Karpas-422 (cell line): Measurements from ENCODE around the gene PBX1. TPM values are rescaled to one million over a fixed set of nuclear protein-coding genes. Genes with fewer than 3 reads are reported as not detected.

Experiments
- DNase-seq: peaks from one replicate; pipeline ENCODE4 v3.0.0-alpha.2; 2015
- H2AFZ ChIP-seq: fragments of 200-600 bp; sonication (generic); 2 replicates; pipeline ENCODE4 v1.6.1; 2014; ENCODE audit warnings: antibody characterized with exemption, low read length, mixed read lengths
- H3K27ac ChIP-seq: fragments of 200-600 bp; sonication (generic); 2 replicates; pipeline ENCODE4 v1.5.1; 2014; ENCODE audit warnings: mild to moderate bottlenecking, low read length, moderate library complexity
- H3K27me3 ChIP-seq: fragments of 200-600 bp; sonication (generic); 2 replicates; pipeline ENCODE4 v1.6.1; 2014; ENCODE audit warnings: low read length, mixed read lengths
- H3K36me3 ChIP-seq: fragments of 200-600 bp; sonication (generic); 2 replicates; pipeline ENCODE4 v1.6.1; 2014; ENCODE audit warnings: low read length, mixed read lengths; ENCODE audit not compliant: insufficient read depth
- H3K4me1 ChIP-seq: fragments of 200-600 bp; sonication (generic); 2 replicates; pipeline ENCODE4 v1.6.1; 2014; ENCODE audit warnings: mild to moderate bottlenecking, low read length, mixed read lengths
- H3K4me2 ChIP-seq: fragments of 200-600 bp; sonication (generic); 2 replicates; pipeline ENCODE4 v1.6.1; 2014; ENCODE audit warnings: low read length, low read depth, mild to moderate bottlenecking; ENCODE audit not compliant: poor library complexity, severe bottlenecking
- H3K4me3 ChIP-seq: fragments of 200-600 bp; sonication (generic); 2 replicates; pipeline ENCODE4 v1.5.1; 2014; ENCODE audit warnings: mild to moderate bottlenecking, antibody characterized with exemption, low read length, mixed read lengths
- H3K79me2 ChIP-seq: fragments of 200-600 bp; sonication (generic); 2 replicates; pipeline ENCODE4 v1.6.1; 2014; ENCODE audit warnings: mild to moderate bottlenecking, low read length, mixed read lengths
- H3K9ac ChIP-seq: fragments of 200-600 bp; sonication (generic); 2 replicates; pipeline ENCODE4 v1.6.0; 2014; ENCODE audit warnings: low read length
- H3K9me2 ChIP-seq: fragments of 200-600 bp; sonication (generic), shearing (Covaris generic); replicated peaks from 2 replicates; pipeline ENCODE4 v1.6.0; 2014; ENCODE audit warnings: mild to moderate bottlenecking, low read length, moderate library complexity; ENCODE audit not compliant: insufficient read depth
- H3K9me3 ChIP-seq: fragments of 300-700, 200-600 bp; sonication (generic); 2 replicates; pipeline ENCODE4 v1.6.1; 2014; ENCODE audit warnings: low read length, mixed read lengths
- H4K20me1 ChIP-seq: fragments of 200-600 bp; sonication (generic); 2 replicates; pipeline ENCODE4 v1.6.1; 2014; ENCODE audit warnings: mild to moderate bottlenecking, antibody characterized with exemption, low read length, low read depth; ENCODE audit not compliant: insufficient read depth
- total RNA-seq: library from RNA; depleted of rRNA; stranded (reverse); fragments of >200 nt; shearing (Covaris generic); gene quantifications from 2 replicates; pipeline ENCODE4 v1.2.3, GENCODE V29; 2014; ENCODE audit warnings: low replicate concordance

The PBX1 gene
- total RNA-seq, 1 experiment from 2014 or later: 0.41 TPM

- DNase-seq: no peak
- H3K9ac ChIP-seq: no peak overlapping the region
- H3K4me1 ChIP-seq: no peaks in the 10 kb centered on the region
- no peaks in the 10 kb centered on the region for H4K20me1 ChIP-seq
- H3K27me3 ChIP-seq: no peaks in the 10 kb centered on the region
- no peak overlapping the region for H2AFZ ChIP-seq
- no peaks in the 10 kb centered on the region for H3K36me3 ChIP-seq
- H3K9me3 ChIP-seq: no peaks in the 10 kb centered on the region
- no peaks in the 10 kb centered on the region for H3K9me2 ChIP-seq
- no peak overlapping the region for H3K27ac ChIP-seq
- no peak overlapping the region for H3K4me2 ChIP-seq
- H3K79me2 ChIP-seq: no peaks in the 10 kb centered on the region
- H3K4me3 ChIP-seq: no peak overlapping the region
These were observed 206.6 kb downstream of the PBX1 start for GRCh38 chr1:164765557-164765956.

- H3K79me2 ChIP-seq: no peaks in the 10 kb centered on the region
- no peaks in the 10 kb centered on the region for H3K9me3 ChIP-seq
- H4K20me1 ChIP-seq: no peaks in the 10 kb centered on the region
- H3K27me3 ChIP-seq: no peaks in the 10 kb centered on the region
- H3K9ac ChIP-seq: no peak overlapping the region
- H3K4me1 ChIP-seq: no peaks in the 10 kb centered on the region
- H3K36me3 ChIP-seq: no peaks in the 10 kb centered on the region
- peak; percentile 10 for DNase-seq
- no peak overlapping the region for H2AFZ ChIP-seq
- H3K4me2 ChIP-seq: no peak overlapping the region
- no peaks in the 10 kb centered on the region for H3K9me2 ChIP-seq
- H3K4me3 ChIP-seq: no peak overlapping the region
- no peak overlapping the region for H3K27ac ChIP-seq
These were observed 207.2 kb downstream of the PBX1 start for GRCh38 chr1:164765992-164766720.

- DNase-seq: no peak
- H3K4me1 ChIP-seq: no peaks in the 10 kb centered on the region
- no peaks in the 10 kb centered on the region for H3K79me2 ChIP-seq
- H3K36me3 ChIP-seq: no peaks in the 10 kb centered on the region
- no peak overlapping the region for H3K4me2 ChIP-seq
- no peak overlapping the region for H3K9ac ChIP-seq
- H3K9me2 ChIP-seq: no peaks in the 10 kb centered on the region
- H3K27me3 ChIP-seq: no peaks in the 10 kb centered on the region
- no peaks in the 10 kb centered on the region for H4K20me1 ChIP-seq
- H3K9me3 ChIP-seq: no peaks in the 10 kb centered on the region
- H3K4me3 ChIP-seq: no peak overlapping the region
- no peak overlapping the region for H2AFZ ChIP-seq
- no peak overlapping the region for H3K27ac ChIP-seq
These were observed 208.9 kb downstream of the PBX1 start for GRCh38 chr1:164767752-164768402.

GRCh38 chr1:164768619-164769018, 209.6 kb downstream of the PBX1 start:
- no peaks in the 10 kb centered on the region for H3K9me2 ChIP-seq
- no peak overlapping the region for H3K4me3 ChIP-seq
- H3K4me2 ChIP-seq: no peak overlapping the region
- H3K27ac ChIP-seq: no peak overlapping the region
- no peak overlapping the region for H3K9ac ChIP-seq
- H3K27me3 ChIP-seq: no peaks in the 10 kb centered on the region
- no peak overlapping the region for H2AFZ ChIP-seq
- H3K9me3 ChIP-seq: no peaks in the 10 kb centered on the region
- H3K36me3 ChIP-seq: no peaks in the 10 kb centered on the region
- no peaks in the 10 kb centered on the region for H3K79me2 ChIP-seq
- no peak for DNase-seq
- H4K20me1 ChIP-seq: no peaks in the 10 kb centered on the region
- H3K4me1 ChIP-seq: no peaks in the 10 kb centered on the region

- H3K27me3 ChIP-seq: no peaks in the 10 kb centered on the region
- no peak overlapping the region for H2AFZ ChIP-seq
- H3K36me3 ChIP-seq: no peaks in the 10 kb centered on the region
- H3K9ac ChIP-seq: no peak overlapping the region
- no peak overlapping the region for H3K4me3 ChIP-seq
- H3K4me2 ChIP-seq: no peak overlapping the region
- no peak overlapping the region for H3K27ac ChIP-seq
- H3K9me3 ChIP-seq: no peaks in the 10 kb centered on the region
- H4K20me1 ChIP-seq: no peaks in the 10 kb centered on the region
- peak; percentile 0 for DNase-seq
- H3K9me2 ChIP-seq: no peaks in the 10 kb centered on the region
- no peaks in the 10 kb centered on the region for H3K79me2 ChIP-seq
- H3K4me1 ChIP-seq: no peaks in the 10 kb centered on the region
These were observed 210.6 kb downstream of the PBX1 start for GRCh38 chr1:164769486-164770130.

DNA sequence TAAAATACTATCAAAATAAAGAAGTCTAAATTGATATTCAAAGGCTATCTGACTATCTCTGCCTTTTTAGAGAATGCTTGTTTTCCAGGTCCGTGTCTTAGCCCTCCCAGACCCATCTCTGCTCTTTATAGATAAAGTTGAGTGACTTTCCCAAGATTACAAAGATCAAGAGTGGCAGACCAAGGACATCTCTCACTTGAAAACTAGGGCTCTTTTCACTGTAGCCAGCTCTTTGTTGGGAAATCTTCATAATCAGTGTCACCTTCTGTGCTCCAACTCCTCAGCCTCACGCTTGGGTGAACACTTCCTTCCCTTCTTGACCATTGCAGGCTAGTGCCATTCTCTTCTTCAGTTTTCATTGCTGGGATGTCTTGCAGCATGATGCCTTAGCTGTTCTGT, 211.1 kb downstream of the PBX1 start:
- Histone ChIP-seq H4K20me1 (no peaks in the 10 kb centered on the region), H3K4me2 (no peak overlapping the region), H2AFZ (no peak overlapping the region), H3K4me3 (no peak overlapping the region), H3K9ac (no peak overlapping the region), H3K4me1 (no peaks in the 10 kb centered on the region), H3K79me2 (no peaks in the 10 kb centered on the region), H3K27me3 (no peaks in the 10 kb centered on the region), H3K36me3 (no peaks in the 10 kb centered on the region), H3K9me3 (no peaks in the 10 kb centered on the region), H3K27ac (no peak overlapping the region), H3K9me2 (no peaks in the 10 kb centered on the region)
- DNase-seq: peak; percentile 17

- Histone ChIP-seq H3K9me2 (no peaks in the 10 kb centered on the region), H3K36me3 (no peaks in the 10 kb centered on the region), H3K9me3 (no peaks in the 10 kb centered on the region), H3K4me2 (no peak overlapping the region), H4K20me1 (no peaks in the 10 kb centered on the region), H3K79me2 (no peaks in the 10 kb centered on the region), H3K4me1 (no peaks in the 10 kb centered on the region), H3K27ac (no peak overlapping the region), H3K9ac (no peak overlapping the region), H2AFZ (no peak overlapping the region), H3K4me3 (no peak overlapping the region), H3K27me3 (no peaks in the 10 kb centered on the region)
- no peak for DNase-seq
These were observed 212.1 kb downstream of the PBX1 start for GRCh38 chr1:164771041-164771618.
